Left lung (tissue), 10 donors: Measurements from ENCODE around the gene SCN3B. TPM values are rescaled to one million over a fixed set of nuclear protein-coding genes. Genes with fewer than 3 reads are reported as not detected.

Experiments
- ATAC-seq: fragments of 200-7000 bp; cut with Tn5 transposase; one replicate; pipeline ENCODE4 v1.9.1; 2020; ENCODE audit warnings: moderate library complexity
- DNase-seq, 4 donors: peaks; one replicate each; pipeline ENCODE4 v3.0.0-alpha.2; 2013 to 2020
- H3K27ac ChIP-seq, 2 donors: fragments of 200-600 bp; sonication (generic) in 1 of 2; one replicate each; pipeline versions ENCODE4 v1.5.0 to v1.8.0; 2020 to 2021
- H3K27me3 ChIP-seq, 2 donors: fragments of 200-600 bp; sonication (generic) in 1 of 2; one replicate each; pipeline versions ENCODE4 v1.5.0 to v1.8.0; 2020 to 2021
- H3K36me3 ChIP-seq, 2 donors: fragments of 200-600 bp; sonication (generic) in 1 of 2; one replicate each; pipeline versions ENCODE4 v1.5.0 to v1.8.0; 2020 to 2021
- H3K4me1 ChIP-seq, 2 donors: fragments of 200-600 bp; one replicate each; pipeline ENCODE4 v1.8.0; 2021
- H3K4me3 ChIP-seq, 2 donors: fragments of 200-600 bp; sonication (generic) in 1 of 2; one replicate each; pipeline versions ENCODE4 v1.5.0 to v1.8.0; 2020 to 2021; ENCODE audit warnings: mild to moderate bottlenecking in 1 of 2
- H3K9me3 ChIP-seq, 2 donors: fragments of 200-600 bp; sonication (generic) in 1 of 2; one replicate each; pipeline versions ENCODE4 v1.5.0 to v1.8.0; 2020 to 2021
- intact Hi-C, 2 donors: fragments of 100-400 bp; cut with DNase I; formaldehyde crosslinking; loops; one replicate each; pipeline versions ENCODE4 v1.11.2 to v1.14.2; 2022
- polyA plus RNA-seq, 6 donors: library from polyadenylated mRNA; unstranded; fragments of 120-200 nt; gene quantifications; one replicate each; pipeline ENCODE4 v1.2.1, GENCODE V29; 2013; ENCODE audit not compliant: insufficient read length in 6 of 6
- total RNA-seq, 2 donors: library from RNA; stranded (reverse); fragmentation: NEBNext Ultra II Directional; extraction: Animal tissue kit (Norgen Biotek cat#: 25700); gene quantifications; one replicate each; pipeline ENCODE4 v1.2.1, GENCODE V29; 2021
- TF ChIP-seq, protein P1 (sequence below), 2 donors: fragments of 200-600 bp; sonication (generic) in 1 of 2; IDR thresholded peaks; one replicate each; pipeline versions ENCODE4 v1.5.0 to v1.8.0; 2021; ENCODE audit warnings: antibody characterized with exemption in 2 of 2
- donor health status: DM: no; HTN: yes; CAD: no.
- donor health status: DM: no; HTN: no; CAD: no.

The SCN3B gene
- total and polyA plus RNA-seq, 8 donors: 0.61 to 7.2 (median 5.3) TPM

DNA sequence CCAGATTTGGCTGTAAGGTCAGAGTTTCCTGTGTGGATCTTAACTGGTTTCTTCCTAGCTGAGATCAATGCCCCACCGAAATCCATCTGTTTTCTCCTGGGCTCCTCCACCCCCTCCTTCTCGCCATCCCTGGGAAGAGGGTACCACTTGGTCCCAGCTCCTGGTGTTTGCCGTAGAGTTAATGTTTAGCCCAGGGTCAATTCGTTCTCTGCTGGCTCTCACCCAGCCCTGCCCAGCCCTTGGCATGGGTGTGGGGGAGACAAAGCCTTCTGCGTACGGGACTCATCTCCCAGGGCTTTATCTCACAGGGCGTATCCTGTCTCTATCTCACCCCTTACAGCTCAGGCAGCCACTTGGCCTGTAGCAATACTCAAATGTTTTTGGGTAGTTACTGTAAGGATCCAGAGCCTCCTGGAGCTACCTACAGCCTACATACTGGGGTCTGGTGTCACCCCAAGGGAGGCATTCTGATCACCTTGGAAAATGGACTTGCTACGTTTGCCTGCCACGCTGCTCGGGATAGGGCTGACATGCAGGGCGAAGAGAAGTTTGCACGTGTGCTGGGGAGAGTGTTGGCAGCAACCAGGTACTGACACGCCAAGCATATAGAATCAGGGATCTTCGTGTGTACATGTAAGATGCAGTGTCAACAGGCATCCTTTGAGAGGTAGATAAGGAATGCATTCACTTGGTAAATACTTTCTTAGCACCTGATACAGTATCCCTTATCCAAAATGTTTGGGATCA, 66.1 kb downstream of the SCN3B start:
- Histone ChIP-seq H3K27ac (no peak overlapping the region), H3K36me3 (peaks cover 0 to 12% of the 10 kb centered on the region in 2 donors), H3K27me3 (no peaks in the 10 kb centered on the region), H3K9me3 (no peaks in the 10 kb centered on the region), H3K4me3 (no peak overlapping the region), H3K4me1 (no peaks in the 10 kb centered on the region)
- intact Hi-C loops: loop anchor here in 1 of 2 donors (10.0 kb wide), 1 partner anchor 117 kb away; no protein-coding TSS in a partner anchor
- no peak for DNase-seq
- ATAC-seq: no peak
- TF ChIP-seq, protein P1, sequence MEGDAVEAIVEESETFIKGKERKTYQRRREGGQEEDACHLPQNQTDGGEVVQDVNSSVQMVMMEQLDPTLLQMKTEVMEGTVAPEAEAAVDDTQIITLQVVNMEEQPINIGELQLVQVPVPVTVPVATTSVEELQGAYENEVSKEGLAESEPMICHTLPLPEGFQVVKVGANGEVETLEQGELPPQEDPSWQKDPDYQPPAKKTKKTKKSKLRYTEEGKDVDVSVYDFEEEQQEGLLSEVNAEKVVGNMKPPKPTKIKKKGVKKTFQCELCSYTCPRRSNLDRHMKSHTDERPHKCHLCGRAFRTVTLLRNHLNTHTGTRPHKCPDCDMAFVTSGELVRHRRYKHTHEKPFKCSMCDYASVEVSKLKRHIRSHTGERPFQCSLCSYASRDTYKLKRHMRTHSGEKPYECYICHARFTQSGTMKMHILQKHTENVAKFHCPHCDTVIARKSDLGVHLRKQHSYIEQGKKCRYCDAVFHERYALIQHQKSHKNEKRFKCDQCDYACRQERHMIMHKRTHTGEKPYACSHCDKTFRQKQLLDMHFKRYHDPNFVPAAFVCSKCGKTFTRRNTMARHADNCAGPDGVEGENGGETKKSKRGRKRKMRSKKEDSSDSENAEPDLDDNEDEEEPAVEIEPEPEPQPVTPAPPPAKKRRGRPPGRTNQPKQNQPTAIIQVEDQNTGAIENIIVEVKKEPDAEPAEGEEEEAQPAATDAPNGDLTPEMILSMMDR (IDR thresholded peaks at IDR 0.05): no peak

- Histone ChIP-seq H3K36me3 (peaks cover 0 to 12% of the 10 kb centered on the region in 2 donors), H3K27ac (no peak overlapping the region), H3K4me3 (no peak overlapping the region), H3K9me3 (no peaks in the 10 kb centered on the region), H3K4me1 (no peaks in the 10 kb centered on the region), H3K27me3 (peaks cover 0 to under 1% of the 10 kb centered on the region in 2 donors)
- DNase-seq (no peak), ATAC-seq (no peak)
- intact Hi-C loops: loop anchor here in 1 of 2 donors (10.0 kb wide), 1 partner anchor 117 kb away; no protein-coding TSS in a partner anchor
- TF ChIP-seq, protein P1 (IDR thresholded peaks at IDR 0.05): no peak
Observed at GRCh38 chr11:123587559-123587958, 66.9 kb downstream of the SCN3B start.

DNA sequence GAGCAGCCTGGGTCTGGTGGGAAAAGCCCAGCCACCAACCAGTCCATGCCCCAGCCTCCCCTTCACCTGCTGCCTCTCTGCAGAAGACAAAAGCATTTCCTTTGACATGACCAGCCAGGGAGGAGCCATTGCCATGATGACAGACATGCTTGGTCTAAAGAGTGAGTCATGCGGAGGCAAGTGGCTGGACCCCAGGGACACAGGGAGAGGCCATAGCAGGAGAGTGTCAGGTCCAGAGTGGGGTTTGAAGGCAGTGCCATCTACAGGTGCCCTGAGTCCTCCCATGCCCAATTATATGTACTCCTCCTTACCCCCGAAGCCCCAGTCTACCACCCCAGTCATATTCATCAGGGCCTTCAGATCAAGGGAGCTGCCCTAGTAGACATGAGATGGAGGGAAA, 67.4 kb downstream of the SCN3B start:
- H3K4me3 ChIP-seq: no peak overlapping the region
- intact Hi-C loops: loop anchor here in 1 of 2 donors (10.0 kb wide), 1 partner anchor 118 kb away; no protein-coding TSS in a partner anchor
- H3K27me3 ChIP-seq: peaks cover 0 to 6% of the 10 kb centered on the region in 2 donors
- ATAC-seq (no peak), DNase-seq (no peak)
- no peak overlapping the region for H3K27ac ChIP-seq
- H3K9me3 ChIP-seq: no peaks in the 10 kb centered on the region
- TF ChIP-seq, protein P1 (IDR thresholded peaks at IDR 0.05): no peak
- no peaks in the 10 kb centered on the region for H3K4me1 ChIP-seq
- peaks cover 0 to 12% of the 10 kb centered on the region in 2 donors for H3K36me3 ChIP-seq

DNA sequence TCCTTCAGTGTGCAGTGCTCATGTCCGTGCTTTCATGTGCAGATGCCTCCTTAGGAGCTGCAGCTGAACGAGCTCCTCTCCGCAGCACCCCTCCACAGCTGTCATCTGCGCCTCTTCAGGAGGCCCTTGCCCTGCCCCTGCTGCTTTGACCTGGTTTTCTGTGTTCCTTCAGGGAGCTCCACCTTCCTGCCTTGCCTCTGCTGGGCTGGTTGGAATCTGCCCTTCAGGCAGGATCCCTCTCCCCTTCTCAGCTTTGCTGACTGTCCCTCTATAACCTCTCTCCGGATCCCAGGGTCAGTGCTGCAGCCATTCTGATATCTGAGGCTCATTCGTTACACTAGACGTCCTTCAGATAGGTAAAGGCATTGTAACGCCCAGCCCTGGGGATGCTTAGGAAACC, 67.9 kb downstream of the SCN3B start:
- no peaks in the 10 kb centered on the region for H3K9me3 ChIP-seq
- no peak overlapping the region for H3K27ac ChIP-seq
- H3K36me3 ChIP-seq: peaks cover 0 to 10% of the 10 kb centered on the region in 2 donors
- TF ChIP-seq, protein P1 (IDR thresholded peaks at IDR 0.05): no peak
- no peaks in the 10 kb centered on the region for H3K4me1 ChIP-seq
- intact Hi-C loops: loop anchor here in 1 of 2 donors (10.0 kb wide), 1 partner anchor 118 kb away; no protein-coding TSS in a partner anchor
- ATAC-seq: no peak
- H3K27me3 ChIP-seq: peaks cover 0 to 8% of the 10 kb centered on the region in 2 donors
- no peak overlapping the region for H3K4me3 ChIP-seq
- DNase-seq: no peak

- DNase-seq (no peak), ATAC-seq (no peak)
- Histone ChIP-seq H3K4me1 (peaks cover 0 to 2% of the 10 kb centered on the region in 2 donors), H3K4me3 (no peak overlapping the region), H3K36me3 (peaks cover 0 to 1% of the 10 kb centered on the region in 2 donors), H3K27me3 (peaks cover 0 to 9% of the 10 kb centered on the region in 2 donors), H3K9me3 (no peaks in the 10 kb centered on the region), H3K27ac (no peak overlapping the region)
- intact Hi-C loops: loop anchor here in 1 of 2 donors (10.0 kb wide), 1 partner anchor 119 kb away; no protein-coding TSS in a partner anchor
- TF ChIP-seq, protein P1 (IDR thresholded peaks at IDR 0.05): no peak
Observed at GRCh38 chr11:123585706-123586105, 68.7 kb downstream of the SCN3B start.
